CD14-positive monocyte (primary cell): ENCODE measurements around the gene LYSMD1. TPM values are rescaled to one million over a fixed set of nuclear protein-coding genes. Genes with fewer than 3 reads are reported as not detected.
A peak's percentile ranks its signal among the peaks of the same experiment; 100 is the strongest.

ENCODE experiments used
- DNase-seq, 3 donors: peaks; one replicate each; pipeline ENCODE4 v3.0.0-alpha.2; 2011 to 2022
- H2AFZ ChIP-seq: 2 replicates; pipeline ENCODE4 v1.6.0; 2012; ENCODE audit warnings: mild to moderate bottlenecking, low read depth, low read length, inconsistent platforms; ENCODE audit not compliant: insufficient read depth, poor library complexity, severe bottlenecking
- H3K27ac ChIP-seq, 2 donors: 1 replicate in 1 of 2; 2 replicates in 1 of 2; pipeline ENCODE4 v1.5.1; 2012 to 2013; ENCODE audit warnings: low read length in 2 of 2, control low read depth in 1 of 2, inconsistent platforms in 1 of 2, low read depth in 1 of 2, mild to moderate bottlenecking in 1 of 2
- H3K27me3 ChIP-seq, 2 donors: one replicate each; pipeline versions ENCODE4 v1.6.0 to v1.6.1; 2011 to 2013; ENCODE audit warnings: low read length in 2 of 2; ENCODE audit not compliant: control insufficient read depth in 2 of 2, insufficient read depth in 2 of 2
- H3K36me3 ChIP-seq, 2 donors: replicated peaks in 1 of 2; 1 replicate in 1 of 2; 2 replicates in 1 of 2; pipeline versions ENCODE4 v1.5.1 to v1.6.1; 2012 to 2013; ENCODE audit warnings: low read length in 2 of 2, control low read depth in 1 of 2, inconsistent platforms in 1 of 2, mild to moderate bottlenecking in 1 of 2; ENCODE audit not compliant: insufficient read depth in 2 of 2, control insufficient read depth in 1 of 2
- H3K4me1 ChIP-seq, 2 donors: 1 replicate in 1 of 2; 2 replicates in 1 of 2; pipeline versions ENCODE4 v1.5.1 to v1.6.1; 2012 to 2013; ENCODE audit warnings: low read length in 2 of 2, control low read depth in 1 of 2, inconsistent platforms in 1 of 2, mild to moderate bottlenecking in 1 of 2, moderate library complexity in 1 of 2; ENCODE audit not compliant: insufficient read depth in 2 of 2, control insufficient read depth in 1 of 2
- H3K4me2 ChIP-seq: replicated peaks from 2 replicates; pipeline ENCODE3; 2012; ENCODE audit warnings: low read length, moderate library complexity, mild to moderate bottlenecking; ENCODE audit not compliant: poor library complexity, severe bottlenecking; ENCODE audit errors: extremely low read depth
- H3K4me3 ChIP-seq, 3 experiments: fragments of 200-600 bp in 1 of 3; sonication (generic) in 1 of 3; replicated peaks in 1 of 3; 1 replicate in 2 of 3; 2 replicates in 1 of 3; pipeline ENCODE4 v1.5.1; 2011 to 2013; ENCODE audit warnings: low read length in 3 of 3, mild to moderate bottlenecking in 3 of 3, control low read depth in 2 of 3, low read depth in 2 of 3, inconsistent platforms in 1 of 3, moderate library complexity in 1 of 3
- H3K79me2 ChIP-seq: 2 replicates; pipeline ENCODE4 v1.6.0; 2012; ENCODE audit warnings: mild to moderate bottlenecking, control low read depth, inconsistent platforms, low read length, moderate library complexity; ENCODE audit not compliant: insufficient read depth
- H3K9ac ChIP-seq: 2 replicates; pipeline ENCODE4 v1.6.0; 2017; ENCODE audit warnings: low read length, mild to moderate bottlenecking; ENCODE audit not compliant: insufficient read depth, poor library complexity, severe bottlenecking
- H3K9me3 ChIP-seq, 2 donors: replicated peaks in 1 of 2; 1 replicate in 1 of 2; 2 replicates in 1 of 2; pipeline versions ENCODE4 v1.5.1 to v1.6.1; 2012 to 2013; ENCODE audit warnings: low read length in 2 of 2, control low read depth in 1 of 2; ENCODE audit not compliant: control insufficient read depth in 1 of 2, insufficient read depth in 1 of 2
- H4K20me1 ChIP-seq: 2 replicates; pipeline ENCODE4 v1.6.0; 2012; ENCODE audit warnings: mild to moderate bottlenecking, low read length, control low read depth, moderate library complexity; ENCODE audit not compliant: insufficient read depth
- H3K27ac Mint-ChIP-seq, 7 donors: one replicate each; pipeline ENCODE4 v1.8.0; 2020; ENCODE audit warnings: mild to moderate bottlenecking in 7 of 7, mixed read lengths in 7 of 7, moderate library complexity in 6 of 7, inconsistent platforms in 2 of 7
- H3K27me3 Mint-ChIP-seq, 3 donors: one replicate each; pipeline ENCODE4 v1.8.0; 2021 to 2022; ENCODE audit warnings: low read depth in 3 of 3, mild to moderate bottlenecking in 3 of 3, mixed read lengths in 3 of 3, moderate library complexity in 3 of 3, inconsistent platforms in 1 of 3
- H3K36me3 Mint-ChIP-seq, 2 donors: one replicate each; pipeline ENCODE4 v1.8.0; 2020; ENCODE audit warnings: mixed read lengths in 2 of 2, inconsistent platforms in 1 of 2, mild to moderate bottlenecking in 1 of 2
- H3K4me1 Mint-ChIP-seq: one replicate; pipeline ENCODE4 v1.8.0; 2020; ENCODE audit warnings: mild to moderate bottlenecking, mixed read lengths
- H3K4me3 Mint-ChIP-seq, 2 donors: one replicate each; pipeline ENCODE4 v1.8.0; 2020; ENCODE audit warnings: mild to moderate bottlenecking in 2 of 2, mixed read lengths in 2 of 2, moderate library complexity in 1 of 2
- H3K9me3 Mint-ChIP-seq, 7 donors: one replicate each; pipeline ENCODE4 v1.8.0; 2020 to 2022; ENCODE audit warnings: mixed read lengths in 7 of 7, mild to moderate bottlenecking in 6 of 7, moderate library complexity in 6 of 7, inconsistent platforms in 2 of 7
- WGBS: methylation state at CpG from one replicate; pipeline ENCODE4 v1.1.5; 2013; ENCODE audit warnings: missing lambda C conversion rate; ENCODE audit not compliant: insufficient coverage; 5-methylcytosine and 5-hydroxymethylcytosine counted together
- intact Hi-C, 2 donors: fragments of 100-400 bp; cut with micrococcal nuclease; formaldehyde crosslinking; loops; one replicate each; pipeline versions ENCODE4 v1.15.0 to v1.15.1; 2023
- polyA plus RNA-seq, 3 donors: library from polyadenylated mRNA; depleted of rRNA in 1 of 3; unstranded in 2 of 3; stranded (reverse) in 1 of 3; fragments of 300-500 nt in 2 of 3; fragments of >200 nt in 1 of 3; fragmentation: Illumina TruSeq in 2 of 3; gene quantifications; 1 replicate in 2 of 3; 2 replicates in 1 of 3; pipeline ENCODE4 v1.2.3, GENCODE V29; 2012 to 2021
- TF ChIP-seq, protein P1 (sequence below): fragments of 200-600 bp; IDR thresholded peaks from one replicate; pipeline ENCODE4 v1.8.0; 2022; ENCODE audit warnings: antibody characterized with exemption, mild to moderate bottlenecking

The LYSMD1 gene
- polyA plus RNA-seq, 3 donors = 0.16 to 0.24 TPM; not detected in 1

DNA sequence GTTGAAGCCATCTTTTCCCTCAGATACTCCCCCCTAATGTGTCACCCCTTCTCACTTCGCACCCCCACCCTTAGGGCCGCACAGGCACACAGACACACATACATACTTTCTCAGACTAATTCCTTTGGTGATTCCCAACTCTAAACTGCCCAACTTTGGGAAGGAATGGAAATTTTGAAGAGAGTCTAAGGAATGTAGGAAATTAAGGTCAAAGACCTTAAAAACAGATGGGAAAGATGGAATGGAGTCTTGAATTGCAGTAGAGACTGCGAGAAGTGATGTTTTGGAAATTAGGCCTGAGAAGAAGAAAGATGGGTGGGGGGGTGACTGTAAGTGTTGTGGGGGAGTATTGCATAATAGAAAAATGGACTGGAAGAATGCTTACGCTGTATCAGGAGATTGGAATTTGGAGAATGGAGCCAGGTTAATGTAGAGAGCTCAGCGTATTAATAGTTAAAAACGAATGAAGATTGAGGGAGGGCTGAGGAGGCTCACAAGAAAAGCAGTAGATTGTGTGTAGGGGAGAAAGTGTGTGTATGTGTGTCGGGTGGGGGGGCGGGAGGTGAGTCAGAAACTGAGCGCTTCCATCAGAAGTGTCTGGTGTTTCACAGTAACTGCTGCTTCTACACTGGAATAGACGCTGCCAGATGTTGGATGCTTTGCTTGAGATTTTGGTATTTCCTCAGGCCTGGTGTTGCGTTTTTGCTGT, 34.3 kb upstream of the LYSMD1 start:
- H3K9me3 ChIP-seq = no peaks in the 10 kb centered on the region
- Mint-ChIP-seq H3K4me1 (peaks cover 42% of the 10 kb centered on the region), H3K36me3 (peaks cover 10 to 16% of the 10 kb centered on the region in 2 donors), H3K4me3 (peak overlapping the region; percentile 97 to 99), H3K27ac (peak overlapping the region; percentile 98 to 99 (median 99)), H3K27me3 (peaks cover 0 to 2% (median 0%) of the 10 kb centered on the region in 3 donors), H3K9me3 (no peaks in the 10 kb centered on the region)
- WGBS = 81% methylated on average over 8 of the region's 11 CpGs
- H4K20me1 ChIP-seq = peaks cover 33% of the 10 kb centered on the region
- peaks cover 25 to 37% of the 10 kb centered on the region in 2 donors for H3K4me1 ChIP-seq
- intact Hi-C loops = loop anchor here (2.0 to 10.0 kb wide), 4 partner anchors 33 to 205 kb away; partner anchors contain the start of genes PSMD4 (in 2 of the 2) and SCNM1 (in 1 of the 2)
- peak overlapping the region; percentile 94 for H3K4me2 ChIP-seq
- peaks cover 7 to 32% of the 10 kb centered on the region in 2 donors for H3K36me3 ChIP-seq
- H3K9ac ChIP-seq = no peak overlapping the region
- peaks cover 0 to 2% of the 10 kb centered on the region in 2 donors for H3K27me3 ChIP-seq
- TF ChIP-seq, protein P1, sequence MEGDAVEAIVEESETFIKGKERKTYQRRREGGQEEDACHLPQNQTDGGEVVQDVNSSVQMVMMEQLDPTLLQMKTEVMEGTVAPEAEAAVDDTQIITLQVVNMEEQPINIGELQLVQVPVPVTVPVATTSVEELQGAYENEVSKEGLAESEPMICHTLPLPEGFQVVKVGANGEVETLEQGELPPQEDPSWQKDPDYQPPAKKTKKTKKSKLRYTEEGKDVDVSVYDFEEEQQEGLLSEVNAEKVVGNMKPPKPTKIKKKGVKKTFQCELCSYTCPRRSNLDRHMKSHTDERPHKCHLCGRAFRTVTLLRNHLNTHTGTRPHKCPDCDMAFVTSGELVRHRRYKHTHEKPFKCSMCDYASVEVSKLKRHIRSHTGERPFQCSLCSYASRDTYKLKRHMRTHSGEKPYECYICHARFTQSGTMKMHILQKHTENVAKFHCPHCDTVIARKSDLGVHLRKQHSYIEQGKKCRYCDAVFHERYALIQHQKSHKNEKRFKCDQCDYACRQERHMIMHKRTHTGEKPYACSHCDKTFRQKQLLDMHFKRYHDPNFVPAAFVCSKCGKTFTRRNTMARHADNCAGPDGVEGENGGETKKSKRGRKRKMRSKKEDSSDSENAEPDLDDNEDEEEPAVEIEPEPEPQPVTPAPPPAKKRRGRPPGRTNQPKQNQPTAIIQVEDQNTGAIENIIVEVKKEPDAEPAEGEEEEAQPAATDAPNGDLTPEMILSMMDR = no peak
- H3K27ac ChIP-seq = peak overlapping the region in 1 of 2 donors; percentile 89
- peak in 1 of 3 donors; percentile 32 for DNase-seq
- H3K79me2 ChIP-seq = peaks cover 69% of the 10 kb centered on the region
- H2AFZ ChIP-seq = no peak overlapping the region
- H3K4me3 ChIP-seq = peak overlapping the region; percentile 54 to 90 (median 67)

DNA sequence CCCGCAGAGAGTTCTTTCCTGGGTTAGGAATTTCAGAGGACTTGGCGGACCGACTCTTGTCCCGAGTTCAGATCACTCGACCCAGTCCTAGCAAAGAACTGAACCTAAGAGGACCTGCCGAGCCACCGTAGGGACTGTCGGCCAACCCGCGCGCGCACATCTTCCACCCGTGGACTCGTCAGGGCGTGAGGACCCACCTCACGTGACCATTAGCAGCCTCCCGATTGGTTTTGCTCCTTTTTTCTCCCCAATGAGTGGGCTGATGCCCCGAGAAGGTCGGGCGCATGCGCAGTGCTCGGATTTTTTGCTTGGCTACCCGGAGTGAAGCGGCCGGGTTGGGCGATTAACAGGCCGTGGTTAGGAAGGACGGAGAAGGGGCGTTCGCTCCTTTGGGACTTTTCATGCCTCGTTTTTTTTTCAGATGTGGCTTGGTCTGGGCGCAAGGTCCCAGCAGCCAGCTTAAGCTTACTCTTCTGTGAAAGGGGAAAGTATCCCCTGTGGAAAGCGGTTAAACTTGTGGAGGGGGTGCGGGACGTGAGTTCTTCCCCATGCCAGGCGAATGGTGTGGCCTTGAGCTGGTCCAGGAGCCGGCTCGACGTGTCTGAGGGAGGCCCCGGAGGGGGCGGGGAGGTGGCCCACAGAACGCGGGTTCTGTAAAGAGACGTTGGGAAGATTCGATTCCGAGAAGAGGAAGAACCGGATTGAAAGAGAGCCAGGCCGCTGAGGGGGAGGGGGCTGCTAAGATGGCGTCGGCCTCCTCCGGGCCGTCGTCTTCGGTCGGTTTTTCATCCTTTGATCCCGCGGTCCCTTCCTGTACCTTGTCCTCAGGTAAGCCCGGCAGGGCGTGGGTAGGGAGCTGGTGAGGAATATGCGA, 32.8 kb upstream of the LYSMD1 start, which contains the start of gene PIP5K1A:
Gene PIP5K1A (plus strand): TSS at position 299 of the 874 bp plus-strand sequence. CDS start 445 bp downstream, at position 744.
- Histone ChIP-seq H4K20me1 (peaks cover 18% of the 10 kb centered on the region), H3K4me3 (peak within 1 kb of the TSS; percentile 54 to 90 (median 67)), H3K36me3 (peaks cover 7 to 20% of the 10 kb centered on the region in 2 donors), H3K4me1 (peaks cover 25 to 37% of the 10 kb centered on the region in 2 donors), H3K4me2 (peak within 1 kb of the TSS; percentile 94), H3K27ac (peak within 1 kb of the TSS; percentile 89 to 90), H3K27me3 (peaks cover 0 to 2% of the 10 kb centered on the region in 2 donors), H3K9ac (peak within 1 kb of the TSS; percentile 87), H2AFZ (peak within 1 kb of the TSS; percentile 79), H3K79me2 (peaks cover 54% of the 10 kb centered on the region), H3K9me3 (no peaks in the 10 kb centered on the region)
- no peaks in the 10 kb centered on the region for H3K9me3 Mint-ChIP-seq
- peaks cover 42% of the 10 kb centered on the region for H3K4me1 Mint-ChIP-seq
- peaks cover 10 to 13% of the 10 kb centered on the region in 2 donors for H3K36me3 Mint-ChIP-seq
- TF ChIP-seq, protein P1 = no peak
- peaks cover 4 to 8% (median 4%) of the 10 kb centered on the region in 3 donors for H3K27me3 Mint-ChIP-seq
- H3K27ac Mint-ChIP-seq = peak within 1 kb of the TSS; percentile 98 to 99 (median 99)
- DNase-seq = peak; percentile 98 to 100 (median 99)
- under 1% methylated on average over 58 of the region's 60 CpGs for WGBS
- peak within 1 kb of the TSS; percentile 97 to 99 for H3K4me3 Mint-ChIP-seq
- intact Hi-C loops = loop anchor here (2.0 to 10.0 kb wide), 3 partner anchors 54 to 206 kb away; partner anchors contain the start of gene PSMD4 (in 2 of the 2)
